Uterus (tissue), 2 donors: Measurements from ENCODE around the gene MSI2.

Source experiments
- POLR2A ChIP-seq, 2 donors: fragments of 450-650 bp; IDR thresholded peaks; one replicate each; pipeline ENCODE4 v1.6.1; 2016; ENCODE audit warnings: antibody characterized with exemption in 2 of 2, mild to moderate bottlenecking in 1 of 2, moderate library complexity in 1 of 2
- TF ChIP-seq, protein P1 (sequence below), 4 experiments: fragments of 200-600 bp in 2 of 4; fragments of 450-650 bp in 2 of 4; sonication (generic) in 2 of 4; IDR thresholded peaks; one replicate each; pipeline ENCODE4 v1.5.1; 2016 to 2019; ENCODE audit warnings: antibody characterized with exemption in 4 of 4, mild to moderate bottlenecking in 2 of 4, moderate library complexity in 1 of 4

DNA sequence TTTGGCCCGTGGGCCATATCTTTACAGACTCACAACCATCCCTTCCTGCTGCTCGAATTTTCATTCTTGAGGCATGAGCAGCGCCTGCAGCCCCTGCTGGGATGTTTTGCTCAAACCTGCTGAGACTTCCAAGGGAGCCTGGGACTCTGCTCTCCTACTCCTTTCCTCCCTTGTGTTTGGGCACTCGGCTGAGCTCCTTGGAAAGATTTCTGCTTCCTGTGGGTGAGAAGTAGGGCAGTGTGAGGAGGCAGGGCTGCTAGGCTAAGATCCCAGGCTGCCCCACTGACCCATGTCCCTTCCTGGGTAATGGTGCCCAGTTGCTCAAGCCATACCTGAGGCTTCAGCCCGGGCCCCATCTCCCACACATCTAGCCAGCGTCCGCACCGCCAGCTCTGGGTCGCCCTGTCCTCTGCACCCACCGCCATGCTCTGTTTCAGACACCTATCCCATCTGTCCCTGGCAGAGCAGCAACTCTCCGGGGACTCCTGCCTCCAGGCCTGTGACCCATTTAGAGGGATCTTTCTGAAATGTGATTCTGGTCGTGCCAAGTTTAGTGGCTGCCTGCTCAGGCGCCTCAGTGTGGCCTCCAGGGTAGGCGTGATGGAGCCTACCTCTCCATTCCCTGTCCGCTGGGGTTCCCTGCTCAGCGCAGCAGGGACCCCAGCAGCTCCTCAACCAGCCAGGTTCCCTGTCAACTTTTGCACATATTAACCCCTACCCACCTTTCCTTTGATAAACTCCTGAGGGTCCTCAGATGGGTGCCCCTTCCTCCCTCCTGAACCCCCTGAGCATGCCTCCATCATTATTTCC lies 298.7 kb downstream of the MSI2 start:
- TF ChIP-seq, protein P1, sequence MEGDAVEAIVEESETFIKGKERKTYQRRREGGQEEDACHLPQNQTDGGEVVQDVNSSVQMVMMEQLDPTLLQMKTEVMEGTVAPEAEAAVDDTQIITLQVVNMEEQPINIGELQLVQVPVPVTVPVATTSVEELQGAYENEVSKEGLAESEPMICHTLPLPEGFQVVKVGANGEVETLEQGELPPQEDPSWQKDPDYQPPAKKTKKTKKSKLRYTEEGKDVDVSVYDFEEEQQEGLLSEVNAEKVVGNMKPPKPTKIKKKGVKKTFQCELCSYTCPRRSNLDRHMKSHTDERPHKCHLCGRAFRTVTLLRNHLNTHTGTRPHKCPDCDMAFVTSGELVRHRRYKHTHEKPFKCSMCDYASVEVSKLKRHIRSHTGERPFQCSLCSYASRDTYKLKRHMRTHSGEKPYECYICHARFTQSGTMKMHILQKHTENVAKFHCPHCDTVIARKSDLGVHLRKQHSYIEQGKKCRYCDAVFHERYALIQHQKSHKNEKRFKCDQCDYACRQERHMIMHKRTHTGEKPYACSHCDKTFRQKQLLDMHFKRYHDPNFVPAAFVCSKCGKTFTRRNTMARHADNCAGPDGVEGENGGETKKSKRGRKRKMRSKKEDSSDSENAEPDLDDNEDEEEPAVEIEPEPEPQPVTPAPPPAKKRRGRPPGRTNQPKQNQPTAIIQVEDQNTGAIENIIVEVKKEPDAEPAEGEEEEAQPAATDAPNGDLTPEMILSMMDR (IDR thresholded peaks at IDR 0.05): no peak
- TF ChIP-seq POLR2A (IDR thresholded peaks at IDR 0.05): no peak
